PC-9 (cell line): ENCODE results near the gene SLC25A26.

Experiments
- EZH2 ChIP-seq: fragments of 200-600 bp; sonication (generic); IDR thresholded peaks from 2 replicates; pipeline ENCODE4 v1.8.0; 2017; ENCODE audit warnings: antibody characterized with exemption, low read depth
- TF ChIP-seq, protein P1 (sequence below): fragments of 200-600 bp; sonication (generic); conservative IDR thresholded peaks from 2 replicates; pipeline ENCODE4 v1.6.1; 2017; ENCODE audit warnings: mixed run types, antibody characterized with exemption, mild to moderate bottlenecking, moderate library complexity

DNA sequence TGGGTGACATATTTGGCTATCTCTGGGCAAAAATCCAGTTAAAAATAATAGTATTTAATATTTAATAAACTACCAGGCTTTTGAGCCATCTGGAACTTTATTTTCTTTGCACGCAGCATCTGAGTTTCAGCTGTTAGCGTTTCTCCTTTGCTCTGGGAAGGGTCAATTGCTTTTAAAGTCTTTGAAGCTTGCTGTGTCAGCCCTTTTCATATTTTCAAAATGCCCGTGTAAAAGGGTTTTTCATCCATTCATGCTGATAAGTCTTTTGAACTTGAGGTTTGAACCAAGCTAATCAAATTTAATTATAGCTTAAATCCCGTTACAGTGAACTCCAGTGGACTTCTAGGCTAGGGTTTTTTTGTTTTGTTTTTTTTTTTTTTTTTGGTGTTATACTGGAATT lies 79.1 kb downstream of the SLC25A26 start:
- TF ChIP-seq, protein P1, sequence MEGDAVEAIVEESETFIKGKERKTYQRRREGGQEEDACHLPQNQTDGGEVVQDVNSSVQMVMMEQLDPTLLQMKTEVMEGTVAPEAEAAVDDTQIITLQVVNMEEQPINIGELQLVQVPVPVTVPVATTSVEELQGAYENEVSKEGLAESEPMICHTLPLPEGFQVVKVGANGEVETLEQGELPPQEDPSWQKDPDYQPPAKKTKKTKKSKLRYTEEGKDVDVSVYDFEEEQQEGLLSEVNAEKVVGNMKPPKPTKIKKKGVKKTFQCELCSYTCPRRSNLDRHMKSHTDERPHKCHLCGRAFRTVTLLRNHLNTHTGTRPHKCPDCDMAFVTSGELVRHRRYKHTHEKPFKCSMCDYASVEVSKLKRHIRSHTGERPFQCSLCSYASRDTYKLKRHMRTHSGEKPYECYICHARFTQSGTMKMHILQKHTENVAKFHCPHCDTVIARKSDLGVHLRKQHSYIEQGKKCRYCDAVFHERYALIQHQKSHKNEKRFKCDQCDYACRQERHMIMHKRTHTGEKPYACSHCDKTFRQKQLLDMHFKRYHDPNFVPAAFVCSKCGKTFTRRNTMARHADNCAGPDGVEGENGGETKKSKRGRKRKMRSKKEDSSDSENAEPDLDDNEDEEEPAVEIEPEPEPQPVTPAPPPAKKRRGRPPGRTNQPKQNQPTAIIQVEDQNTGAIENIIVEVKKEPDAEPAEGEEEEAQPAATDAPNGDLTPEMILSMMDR, result no peak
- TF ChIP-seq EZH2, result no peak
